ENCODE data around the gene TNFSF10.

DNA sequence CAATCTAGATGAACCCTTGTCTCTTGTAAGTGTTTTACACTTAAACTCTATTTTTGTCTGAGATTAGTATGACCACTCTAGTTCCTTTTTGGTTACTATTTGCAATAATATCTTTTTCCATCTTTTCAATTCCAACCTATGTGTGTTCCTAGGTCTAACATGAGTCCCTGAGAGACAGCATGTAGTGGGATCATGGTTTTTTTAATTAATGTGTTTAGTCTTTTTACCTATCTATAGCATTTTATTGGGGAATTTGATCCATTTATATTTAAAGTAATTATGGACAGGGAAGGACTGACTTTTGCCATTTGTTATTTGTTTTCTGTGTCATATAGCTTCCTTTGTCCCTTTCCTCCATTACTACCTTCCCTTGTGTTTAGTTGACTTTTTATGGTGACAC lies 21.7 kb downstream of the TNFSF10 start:
- TF ChIP-seq ESRRA (IDR thresholded peaks at IDR 0.05; ENCODE audit: low read length) (no peak), POLR2A (IDR thresholded peaks at IDR 0.05; ENCODE audit: low read depth, low read length) (no peak), ZNF592 (IDR thresholded peaks at IDR 0.05) (no peak), MYC (IDR thresholded peaks at IDR 0.05; ENCODE audit: insufficient read depth, insufficient read length, insufficient replicate concordance, low read length, severe bottlenecking) (no peak)
- TF ChIP-seq, protein P1, sequence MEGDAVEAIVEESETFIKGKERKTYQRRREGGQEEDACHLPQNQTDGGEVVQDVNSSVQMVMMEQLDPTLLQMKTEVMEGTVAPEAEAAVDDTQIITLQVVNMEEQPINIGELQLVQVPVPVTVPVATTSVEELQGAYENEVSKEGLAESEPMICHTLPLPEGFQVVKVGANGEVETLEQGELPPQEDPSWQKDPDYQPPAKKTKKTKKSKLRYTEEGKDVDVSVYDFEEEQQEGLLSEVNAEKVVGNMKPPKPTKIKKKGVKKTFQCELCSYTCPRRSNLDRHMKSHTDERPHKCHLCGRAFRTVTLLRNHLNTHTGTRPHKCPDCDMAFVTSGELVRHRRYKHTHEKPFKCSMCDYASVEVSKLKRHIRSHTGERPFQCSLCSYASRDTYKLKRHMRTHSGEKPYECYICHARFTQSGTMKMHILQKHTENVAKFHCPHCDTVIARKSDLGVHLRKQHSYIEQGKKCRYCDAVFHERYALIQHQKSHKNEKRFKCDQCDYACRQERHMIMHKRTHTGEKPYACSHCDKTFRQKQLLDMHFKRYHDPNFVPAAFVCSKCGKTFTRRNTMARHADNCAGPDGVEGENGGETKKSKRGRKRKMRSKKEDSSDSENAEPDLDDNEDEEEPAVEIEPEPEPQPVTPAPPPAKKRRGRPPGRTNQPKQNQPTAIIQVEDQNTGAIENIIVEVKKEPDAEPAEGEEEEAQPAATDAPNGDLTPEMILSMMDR (IDR thresholded peaks at IDR 0.05 in 2 of 3, conservative IDR thresholded peaks at IDR 0.05 in 1 of 3; ENCODE audit: control insufficient read depth in 2 of 3, extremely low read depth in 1 of 3, insufficient read depth in 1 of 3, low read depth in 3 of 3, low read length in 3 of 3) = no peak
- TF ChIP-seq, protein P2, sequence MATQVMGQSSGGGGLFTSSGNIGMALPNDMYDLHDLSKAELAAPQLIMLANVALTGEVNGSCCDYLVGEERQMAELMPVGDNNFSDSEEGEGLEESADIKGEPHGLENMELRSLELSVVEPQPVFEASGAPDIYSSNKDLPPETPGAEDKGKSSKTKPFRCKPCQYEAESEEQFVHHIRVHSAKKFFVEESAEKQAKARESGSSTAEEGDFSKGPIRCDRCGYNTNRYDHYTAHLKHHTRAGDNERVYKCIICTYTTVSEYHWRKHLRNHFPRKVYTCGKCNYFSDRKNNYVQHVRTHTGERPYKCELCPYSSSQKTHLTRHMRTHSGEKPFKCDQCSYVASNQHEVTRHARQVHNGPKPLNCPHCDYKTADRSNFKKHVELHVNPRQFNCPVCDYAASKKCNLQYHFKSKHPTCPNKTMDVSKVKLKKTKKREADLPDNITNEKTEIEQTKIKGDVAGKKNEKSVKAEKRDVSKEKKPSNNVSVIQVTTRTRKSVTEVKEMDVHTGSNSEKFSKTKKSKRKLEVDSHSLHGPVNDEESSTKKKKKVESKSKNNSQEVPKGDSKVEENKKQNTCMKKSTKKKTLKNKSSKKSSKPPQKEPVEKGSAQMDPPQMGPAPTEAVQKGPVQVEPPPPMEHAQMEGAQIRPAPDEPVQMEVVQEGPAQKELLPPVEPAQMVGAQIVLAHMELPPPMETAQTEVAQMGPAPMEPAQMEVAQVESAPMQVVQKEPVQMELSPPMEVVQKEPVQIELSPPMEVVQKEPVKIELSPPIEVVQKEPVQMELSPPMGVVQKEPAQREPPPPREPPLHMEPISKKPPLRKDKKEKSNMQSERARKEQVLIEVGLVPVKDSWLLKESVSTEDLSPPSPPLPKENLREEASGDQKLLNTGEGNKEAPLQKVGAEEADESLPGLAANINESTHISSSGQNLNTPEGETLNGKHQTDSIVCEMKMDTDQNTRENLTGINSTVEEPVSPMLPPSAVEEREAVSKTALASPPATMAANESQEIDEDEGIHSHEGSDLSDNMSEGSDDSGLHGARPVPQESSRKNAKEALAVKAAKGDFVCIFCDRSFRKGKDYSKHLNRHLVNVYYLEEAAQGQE (IDR thresholded peaks at IDR 0.05; ENCODE audit: low read depth, low read length) = no peak
- TF ChIP-seq, protein P3, sequence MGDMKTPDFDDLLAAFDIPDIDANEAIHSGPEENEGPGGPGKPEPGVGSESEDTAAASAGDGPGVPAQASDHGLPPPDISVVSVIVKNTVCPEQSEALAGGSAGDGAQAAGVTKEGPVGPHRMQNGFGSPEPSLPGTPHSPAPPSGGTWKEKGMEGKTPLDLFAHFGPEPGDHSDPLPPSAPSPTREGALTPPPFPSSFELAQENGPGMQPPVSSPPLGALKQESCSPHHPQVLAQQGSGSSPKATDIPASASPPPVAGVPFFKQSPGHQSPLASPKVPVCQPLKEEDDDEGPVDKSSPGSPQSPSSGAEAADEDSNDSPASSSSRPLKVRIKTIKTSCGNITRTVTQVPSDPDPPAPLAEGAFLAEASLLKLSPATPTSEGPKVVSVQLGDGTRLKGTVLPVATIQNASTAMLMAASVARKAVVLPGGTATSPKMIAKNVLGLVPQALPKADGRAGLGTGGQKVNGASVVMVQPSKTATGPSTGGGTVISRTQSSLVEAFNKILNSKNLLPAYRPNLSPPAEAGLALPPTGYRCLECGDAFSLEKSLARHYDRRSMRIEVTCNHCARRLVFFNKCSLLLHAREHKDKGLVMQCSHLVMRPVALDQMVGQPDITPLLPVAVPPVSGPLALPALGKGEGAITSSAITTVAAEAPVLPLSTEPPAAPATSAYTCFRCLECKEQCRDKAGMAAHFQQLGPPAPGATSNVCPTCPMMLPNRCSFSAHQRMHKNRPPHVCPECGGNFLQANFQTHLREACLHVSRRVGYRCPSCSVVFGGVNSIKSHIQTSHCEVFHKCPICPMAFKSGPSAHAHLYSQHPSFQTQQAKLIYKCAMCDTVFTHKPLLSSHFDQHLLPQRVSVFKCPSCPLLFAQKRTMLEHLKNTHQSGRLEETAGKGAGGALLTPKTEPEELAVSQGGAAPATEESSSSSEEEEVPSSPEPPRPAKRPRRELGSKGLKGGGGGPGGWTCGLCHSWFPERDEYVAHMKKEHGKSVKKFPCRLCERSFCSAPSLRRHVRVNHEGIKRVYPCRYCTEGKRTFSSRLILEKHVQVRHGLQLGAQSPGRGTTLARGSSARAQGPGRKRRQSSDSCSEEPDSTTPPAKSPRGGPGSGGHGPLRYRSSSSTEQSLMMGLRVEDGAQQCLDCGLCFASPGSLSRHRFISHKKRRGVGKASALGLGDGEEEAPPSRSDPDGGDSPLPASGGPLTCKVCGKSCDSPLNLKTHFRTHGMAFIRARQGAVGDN (IDR thresholded peaks at IDR 0.05) = no peak

Data from GM12878 (cell line).